Panc1 (cell line): Measurements from ENCODE around the gene ROBO2. TPM values are rescaled to one million over a fixed set of nuclear protein-coding genes. Genes with fewer than 3 reads are reported as not detected.

Experiments
- ATAC-seq: fragments of 200-7000 bp; cut with Tn5 transposase; 2 replicates; pipeline ENCODE4 v1.9.1; 2020; ENCODE audit warnings: mild to moderate bottlenecking, moderate library complexity
- BruUV-seq: library from RNA; stranded (reverse); fragments of 400-500 nt; replicated peaks from 2 replicates; lab custom pipeline; 2021; lab: Mats Ljungman, UMichigan
- CTCF ChIA-PET: fragments of 300-600 bp; sonication (Branson Sonifier 250); formaldehyde crosslinking; loops from one replicate; lab custom pipeline; 2022; ENCODE audit warnings: antibody characterized with exemption; lab: Charles Lee
- POLR2A ChIA-PET: fragments of 300-600 bp; sonication (Branson Sonifier 250); formaldehyde crosslinking; loops from one replicate; lab custom pipeline; 2022; ENCODE audit warnings: antibody characterized with exemption; lab: Charles Lee
- DNase-seq: peaks from one replicate; pipeline ENCODE4 v3.0.0-alpha.2; 2010; ENCODE audit warnings: low read depth, low spot score
- H3K27ac ChIP-seq: 2 replicates; pipeline ENCODE4 v1.5.1; 2011; ENCODE audit warnings: mild to moderate bottlenecking, low read length, inconsistent platforms
- H3K27me3 ChIP-seq: fragments of 200-500 bp; sonication (Bioruptor generic); 2 replicates; pipeline ENCODE4 v1.6.0; 2014; ENCODE audit warnings: low read length, inconsistent platforms; ENCODE audit not compliant: control insufficient read depth, insufficient read depth
- H3K36me3 ChIP-seq: fragments of 200-500 bp; sonication (Bioruptor generic); 2 replicates; pipeline ENCODE4 v1.5.1; 2014; ENCODE audit warnings: inconsistent platforms, mild to moderate bottlenecking, low read length, moderate library complexity; ENCODE audit not compliant: control insufficient read depth, insufficient read depth
- H3K4me1 ChIP-seq: 2 replicates; pipeline ENCODE4 v1.5.1; 2011; ENCODE audit warnings: inconsistent platforms, mild to moderate bottlenecking, low read length, moderate library complexity; ENCODE audit not compliant: control insufficient read depth, insufficient read depth
- H3K4me3 ChIP-seq, 2 experiments: 2 replicates each; pipeline ENCODE4 v1.5.1; 2011 to 2012; ENCODE audit warnings: low read depth in 2 of 2, low read length in 2 of 2, mild to moderate bottlenecking in 2 of 2, inconsistent platforms in 1 of 2, moderate library complexity in 1 of 2
- H3K9me3 ChIP-seq: fragments of 200-500 bp; sonication (Bioruptor generic); 2 replicates; pipeline ENCODE4 v1.5.1; 2014; ENCODE audit warnings: low read depth, mild to moderate bottlenecking, inconsistent platforms, low read length, moderate library complexity; ENCODE audit not compliant: control insufficient read depth, insufficient read depth
- CTCF ChIP-seq: fragments of 450-650 bp; IDR thresholded peaks from 2 replicates; pipeline ENCODE4 v1.5.1; 2017; ENCODE audit warnings: mild to moderate bottlenecking
- POLR2AphosphoS5 ChIP-seq: IDR thresholded peaks from 2 replicates; pipeline ENCODE4 v1.6.1; 2012; ENCODE audit warnings: mild to moderate bottlenecking, low read depth, low read length, moderate library complexity
- REST ChIP-seq, 2 experiments: IDR thresholded peaks; 2 replicates each; pipeline ENCODE4 v1.6.1; 2011 to 2012; ENCODE audit warnings: low read depth in 2 of 2, control low read depth in 1 of 2, low read length in 1 of 2, mild to moderate bottlenecking in 1 of 2, moderate library complexity in 1 of 2; ENCODE audit not compliant: insufficient read depth in 1 of 2
- SIN3A ChIP-seq: IDR thresholded peaks from 2 replicates; pipeline ENCODE4 v1.6.1; 2012; ENCODE audit warnings: low read depth, mild to moderate bottlenecking, low read length, moderate library complexity, borderline replicate concordance; ENCODE audit not compliant: insufficient read depth
- TCF7L2 ChIP-seq: IDR thresholded peaks from 2 replicates; pipeline ENCODE4 v1.6.1; 2011; ENCODE audit warnings: mild to moderate bottlenecking, low read depth, low read length, inconsistent platforms
- in situ Hi-C: cut with HindIII; loops from 2 replicates; pipeline ENCODE4 v1.10.0; 2016; ENCODE audit warnings: low sequenced_read_pairs, low pct_unique_long_range_greater_than_20kb
- intact Hi-C: fragments of 100-400 bp; cut with micrococcal nuclease; formaldehyde crosslinking; loops from one replicate; pipeline ENCODE4 v1.10.0; 2022; ENCODE audit not compliant: unreplicated experiment
- total RNA-seq: library from RNA; stranded (reverse); gene quantifications from one replicate; pipeline ENCODE4 v1.2.1, GENCODE V29; 2021; ENCODE audit not compliant: unreplicated experiment

Gene ROBO2
- total RNA-seq, 1 experiment from 2014 or later = 1.3 TPM

- Histone ChIP-seq H3K4me1 (no peaks in the 10 kb centered on the region), H3K27ac (no peak overlapping the region), H3K27me3 (no peaks in the 10 kb centered on the region), H3K9me3 (no peaks in the 10 kb centered on the region), H3K36me3 (no peaks in the 10 kb centered on the region), H3K4me3 (no peak overlapping the region)
- no peak for DNase-seq
- TF ChIP-seq SIN3A (no peak), REST (IDR thresholded peaks at IDR 0.05; ENCODE audit: insufficient read depth in 1 of 2, low read depth in 2 of 2, low read length in 1 of 2) (no peak)
- POLR2A ChIA-PET = no interaction called here
- in situ Hi-C loops (no loop called here), intact Hi-C loops (no loop called here)
- CTCF ChIA-PET = no interaction called here
- ATAC-seq = no peak
- no TSS peak for BruUV-seq
These were observed 423.1 kb downstream of the ROBO2 start for GRCh38 chr3:77462951-77463350.

- ATAC-seq (no peak), DNase-seq (no peak)
- Histone ChIP-seq H3K27ac (no peak overlapping the region), H3K4me1 (no peaks in the 10 kb centered on the region), H3K27me3 (no peaks in the 10 kb centered on the region), H3K36me3 (no peaks in the 10 kb centered on the region), H3K4me3 (no peak overlapping the region), H3K9me3 (no peaks in the 10 kb centered on the region)
- no TSS peak for BruUV-seq
- intact Hi-C loops (no loop called here), in situ Hi-C loops (no loop called here)
- TF ChIP-seq CTCF (no peak), SIN3A (no peak), REST (IDR thresholded peaks at IDR 0.05; ENCODE audit: insufficient read depth in 1 of 2, low read depth in 2 of 2, low read length in 1 of 2) (no peak), POLR2AphosphoS5 (no peak), TCF7L2 (no peak)
- CTCF ChIA-PET = no interaction called here
- POLR2A ChIA-PET = no interaction called here
These were observed 424.3 kb downstream of the ROBO2 start for GRCh38 chr3:77464111-77464688.
